ENCODE measurements around the gene TMCC2.

Gene TMCC2

GRCh38 chr1:205190845-205191577 is 36.7 kb upstream of the TMCC2 start:
- no peak overlapping the region for H3K4me2 ChIP-seq (ENCODE audit: low read length)
- no peak overlapping the region for H3K27ac ChIP-seq
- no peak overlapping the region for H3K4me3 ChIP-seq (ENCODE audit: low read depth, low read length)

GRCh38 chr1:205191622-205192021 is 36.1 kb upstream of the TMCC2 start:
- no peaks in the 10 kb centered on the region for H3K36me3 ChIP-seq (ENCODE audit: control insufficient read depth, insufficient read depth, low read length)
- TF ChIP-seq CTCF (IDR thresholded peaks at IDR 0.05), result no peak
- no peaks in the 10 kb centered on the region for H3K27me3 ChIP-seq (ENCODE audit: control insufficient read depth, insufficient read depth, low read length)
- H3K79me2 ChIP-seq, result peaks cover 7% of the 10 kb centered on the region
- H3K4me2 ChIP-seq (ENCODE audit: low read length), result no peak overlapping the region
- no peaks in the 10 kb centered on the region for H3K9me3 ChIP-seq (ENCODE audit: control insufficient read depth, low read length)
- no peak overlapping the region for H2AFZ ChIP-seq
- H3K9ac ChIP-seq, result no peak overlapping the region
- H3K4me1 ChIP-seq, result no peaks in the 10 kb centered on the region
- no peak overlapping the region for H3K27ac ChIP-seq
- H3K4me3 ChIP-seq (ENCODE audit: low read depth, low read length), result no peak overlapping the region

More at GRCh38 chr1:205190845-205191577, 36.7 kb upstream of the TMCC2 start:
- H3K4me1 ChIP-seq, result no peaks in the 10 kb centered on the region
- no peak overlapping the region for H2AFZ ChIP-seq
- H3K27me3 ChIP-seq (ENCODE audit: control insufficient read depth, insufficient read depth, low read length), result no peaks in the 10 kb centered on the region
- H3K9me3 ChIP-seq (ENCODE audit: control insufficient read depth, low read length), result no peaks in the 10 kb centered on the region
- H3K9ac ChIP-seq, result no peak overlapping the region
- TF ChIP-seq CTCF (IDR thresholded peaks at IDR 0.05), result no peak
- H3K79me2 ChIP-seq, result peaks cover 7% of the 10 kb centered on the region
- H3K36me3 ChIP-seq (ENCODE audit: control insufficient read depth, insufficient read depth, low read length), result no peaks in the 10 kb centered on the region

DNA sequence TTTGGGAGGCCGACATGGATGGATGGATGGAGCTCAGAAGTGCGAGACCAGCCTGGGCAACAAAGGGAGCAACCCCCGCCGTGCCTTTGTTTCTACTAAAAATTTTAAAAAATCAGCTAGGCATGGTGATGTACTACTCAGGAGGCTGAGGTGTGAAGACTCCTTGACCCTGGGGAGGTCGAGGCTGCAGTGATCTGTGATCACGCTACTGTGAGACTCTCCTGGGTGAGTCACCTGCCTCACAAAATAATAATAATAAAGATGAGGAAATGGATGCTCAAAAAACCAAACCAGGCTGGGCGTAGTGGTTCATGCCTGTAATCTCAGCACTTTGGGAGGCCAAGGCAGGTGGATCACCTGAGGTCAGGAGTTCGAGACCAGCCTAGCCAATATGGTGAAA is 35.5 kb upstream of the TMCC2 start:
- no peaks in the 10 kb centered on the region for H3K27me3 ChIP-seq (ENCODE audit: control insufficient read depth, insufficient read depth, low read length)
- H3K27ac ChIP-seq, result no peak overlapping the region
- no peak overlapping the region for H3K4me2 ChIP-seq (ENCODE audit: low read length)
- H3K9ac ChIP-seq, result no peak overlapping the region
- TF ChIP-seq CTCF (IDR thresholded peaks at IDR 0.05), result no peak
- no peak overlapping the region for H2AFZ ChIP-seq
- H3K4me1 ChIP-seq, result no peaks in the 10 kb centered on the region
- no peak overlapping the region for H3K4me3 ChIP-seq (ENCODE audit: low read depth, low read length)
- no peaks in the 10 kb centered on the region for H3K36me3 ChIP-seq (ENCODE audit: control insufficient read depth, insufficient read depth, low read length)
- no peaks in the 10 kb centered on the region for H3K9me3 ChIP-seq (ENCODE audit: control insufficient read depth, low read length)
- H3K79me2 ChIP-seq, result peaks cover 7% of the 10 kb centered on the region

- Histone ChIP-seq H3K9ac (no peak overlapping the region), H2AFZ (no peak overlapping the region), H3K4me3 (ENCODE audit: low read depth, low read length) (no peak overlapping the region), H3K27ac (no peak overlapping the region), H3K79me2 (peaks cover 2% of the 10 kb centered on the region), H3K36me3 (ENCODE audit: control insufficient read depth, insufficient read depth, low read length) (no peaks in the 10 kb centered on the region), H3K27me3 (ENCODE audit: control insufficient read depth, insufficient read depth, low read length) (no peaks in the 10 kb centered on the region), H3K4me1 (peaks cover 2% of the 10 kb centered on the region), H3K4me2 (ENCODE audit: low read length) (no peak overlapping the region), H3K9me3 (ENCODE audit: control insufficient read depth, low read length) (no peaks in the 10 kb centered on the region)
- TF ChIP-seq CTCF (IDR thresholded peaks at IDR 0.05), result no peak
Observed at GRCh38 chr1:205199090-205199930, 28.4 kb upstream of the TMCC2 start.
